GM18951 (cell line): ENCODE results near the gene SREBF1.

Source experiments
- POLR2A ChIP-seq: IDR thresholded peaks from 4 replicates; pipeline ENCODE4 v1.6.1; 2011; ENCODE audit warnings: mild to moderate bottlenecking; ENCODE audit not compliant: insufficient read length, insufficient read depth; ENCODE audit errors: extremely low read depth
- in situ Hi-C: fragments of 300-500 bp; cut with MboI; formaldehyde crosslinking; loops from one replicate; pipeline ENCODE4 v1.12.0; 2022; ENCODE audit warnings: low sequenced_read_pairs, mixed read lengths, inconsistent platforms; ENCODE audit not compliant: unreplicated experiment

SREBF1 gene

GRCh38 chr17:17842111-17842876 lies 5.5 kb upstream of the SREBF1 start:
- in situ Hi-C loops: no loop called here
- TF ChIP-seq POLR2A: no peak

GRCh38 chr17:17841601-17842025 lies 4.8 kb upstream of the SREBF1 start:
- TF ChIP-seq POLR2A: no peak
- in situ Hi-C loops: no loop called here

GRCh38 chr17:17840751-17841591 lies 4.2 kb upstream of the SREBF1 start:
- TF ChIP-seq POLR2A: no peak

GRCh38 chr17:17839791-17840707 lies 3.3 kb upstream of the SREBF1 start:
- TF ChIP-seq POLR2A: peak; percentile 96

More at GRCh38 chr17:17840751-17841591, 4.2 kb upstream of the SREBF1 start:
- in situ Hi-C loops: no loop called here

GRCh38 chr17:17837966-17838962 lies 1.5 kb upstream of the SREBF1 start:
- TF ChIP-seq POLR2A: no peak
- in situ Hi-C loops: no loop called here

More at GRCh38 chr17:17839791-17840707, 3.3 kb upstream of the SREBF1 start:
- in situ Hi-C loops: no loop called here

- in situ Hi-C loops: no loop called here
These were observed 615 bp upstream of the SREBF1 start for GRCh38 chr17:17837380-17837821.

GRCh38 chr17:17836250-17836817 lies 452 bp downstream of the SREBF1 start:
- TF ChIP-seq POLR2A: peak; percentile 91

More at GRCh38 chr17:17837380-17837821, 615 bp upstream of the SREBF1 start:
- no peak for TF ChIP-seq POLR2A

GRCh38 chr17:17835415-17836249 lies 1.2 kb downstream of the SREBF1 start:
- TF ChIP-seq POLR2A: no peak
- in situ Hi-C loops: no loop called here

More at GRCh38 chr17:17836250-17836817, 452 bp downstream of the SREBF1 start:
- in situ Hi-C loops: no loop called here

- in situ Hi-C loops: no loop called here
- no peak for TF ChIP-seq POLR2A
These were observed 1.8 kb downstream of the SREBF1 start for GRCh38 chr17:17834974-17835373.

- TF ChIP-seq POLR2A: no peak
- in situ Hi-C loops: no loop called here
These were observed 3.0 kb downstream of the SREBF1 start for GRCh38 chr17:17833658-17834357.
